ENCODE data around the gene ATG14.
"Not testable (repeated sequence)": the region's sequence is repeated elsewhere in the genome, so short reads cannot be mapped to it uniquely, and the experiment has no call there.

The ATG14 gene

DNA sequence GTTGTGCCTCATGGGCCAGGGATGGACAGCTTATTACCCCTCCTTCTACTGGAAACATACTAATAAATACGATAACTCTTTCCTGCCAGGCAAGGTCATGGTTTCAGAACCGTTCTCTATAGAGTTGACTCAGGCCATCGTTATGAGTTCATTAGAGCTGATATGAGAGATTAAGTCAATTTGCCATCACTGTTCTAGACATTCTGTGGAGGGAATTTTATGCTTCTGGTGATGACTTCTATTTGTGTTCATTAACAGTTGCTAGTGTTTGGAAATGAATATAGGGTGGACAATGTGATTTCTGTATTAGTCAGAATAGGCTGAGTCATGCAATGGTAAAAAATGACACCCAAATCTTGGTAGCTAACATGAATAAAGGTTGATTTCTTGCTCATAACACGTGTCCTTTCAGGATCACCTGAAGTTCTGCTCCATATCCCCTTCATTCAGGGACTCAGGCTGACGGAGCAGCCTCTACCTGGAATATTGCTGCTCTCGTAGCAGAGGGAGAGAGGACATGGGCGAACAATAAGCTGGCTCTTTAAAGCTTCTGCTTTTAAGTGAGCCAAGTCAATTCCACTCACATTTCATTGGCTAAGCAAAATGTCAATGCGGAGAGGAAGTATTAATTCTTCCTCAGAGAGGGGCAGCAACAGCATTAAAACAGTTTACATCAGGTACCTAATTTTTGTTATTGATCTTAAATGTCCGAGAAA lies 47.3 kb upstream of the ATG14 start:
- ChIA-PET CTCF (interaction anchor here (0.5 to 1.9 kb wide), 2 partner anchors 13 to 214 kb away, joined by 4 to 7 read pairs; no protein-coding TSS in a partner anchor), POLR2A (no interaction called here)
- TF ChIP-seq YY2 (tag by site-specific recombination; IDR thresholded peaks at IDR 0.05) = no peak
- TF ChIP-seq ZNF654 (tag by site-specific recombination; IDR thresholded peaks at IDR 0.05; ENCODE audit: low read depth) = no peak
- TF ChIP-seq SP2 (tag by site-specific recombination; IDR thresholded peaks at IDR 0.05) = no peak
- TF ChIP-seq IKZF3 (tag by site-specific recombination; IDR thresholded peaks at IDR 0.05) = no peak
- TF ChIP-seq ZNF560 (tag by site-specific recombination; IDR thresholded peaks at IDR 0.05; ENCODE audit: borderline replicate concordance) = no peak
- TF ChIP-seq, protein P1, sequence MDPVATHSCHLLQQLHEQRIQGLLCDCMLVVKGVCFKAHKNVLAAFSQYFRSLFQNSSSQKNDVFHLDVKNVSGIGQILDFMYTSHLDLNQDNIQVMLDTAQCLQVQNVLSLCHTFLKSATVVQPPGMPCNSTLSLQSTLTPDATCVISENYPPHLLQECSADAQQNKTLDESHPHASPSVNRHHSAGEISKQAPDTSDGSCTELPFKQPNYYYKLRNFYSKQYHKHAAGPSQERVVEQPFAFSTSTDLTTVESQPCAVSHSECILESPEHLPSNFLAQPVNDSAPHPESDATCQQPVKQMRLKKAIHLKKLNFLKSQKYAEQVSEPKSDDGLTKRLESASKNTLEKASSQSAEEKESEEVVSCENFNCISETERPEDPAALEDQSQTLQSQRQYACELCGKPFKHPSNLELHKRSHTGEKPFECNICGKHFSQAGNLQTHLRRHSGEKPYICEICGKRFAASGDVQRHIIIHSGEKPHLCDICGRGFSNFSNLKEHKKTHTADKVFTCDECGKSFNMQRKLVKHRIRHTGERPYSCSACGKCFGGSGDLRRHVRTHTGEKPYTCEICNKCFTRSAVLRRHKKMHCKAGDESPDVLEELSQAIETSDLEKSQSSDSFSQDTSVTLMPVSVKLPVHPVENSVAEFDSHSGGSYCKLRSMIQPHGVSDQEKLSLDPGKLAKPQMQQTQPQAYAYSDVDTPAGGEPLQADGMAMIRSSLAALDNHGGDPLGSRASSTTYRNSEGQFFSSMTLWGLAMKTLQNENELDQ (tag by site-specific recombination; IDR thresholded peaks at IDR 0.05; ENCODE audit: low read depth) = no peak
- no peak for TF ChIP-seq ZNF558 (tag by site-specific recombination; IDR thresholded peaks at IDR 0.05)
- TF ChIP-seq, protein P2, sequence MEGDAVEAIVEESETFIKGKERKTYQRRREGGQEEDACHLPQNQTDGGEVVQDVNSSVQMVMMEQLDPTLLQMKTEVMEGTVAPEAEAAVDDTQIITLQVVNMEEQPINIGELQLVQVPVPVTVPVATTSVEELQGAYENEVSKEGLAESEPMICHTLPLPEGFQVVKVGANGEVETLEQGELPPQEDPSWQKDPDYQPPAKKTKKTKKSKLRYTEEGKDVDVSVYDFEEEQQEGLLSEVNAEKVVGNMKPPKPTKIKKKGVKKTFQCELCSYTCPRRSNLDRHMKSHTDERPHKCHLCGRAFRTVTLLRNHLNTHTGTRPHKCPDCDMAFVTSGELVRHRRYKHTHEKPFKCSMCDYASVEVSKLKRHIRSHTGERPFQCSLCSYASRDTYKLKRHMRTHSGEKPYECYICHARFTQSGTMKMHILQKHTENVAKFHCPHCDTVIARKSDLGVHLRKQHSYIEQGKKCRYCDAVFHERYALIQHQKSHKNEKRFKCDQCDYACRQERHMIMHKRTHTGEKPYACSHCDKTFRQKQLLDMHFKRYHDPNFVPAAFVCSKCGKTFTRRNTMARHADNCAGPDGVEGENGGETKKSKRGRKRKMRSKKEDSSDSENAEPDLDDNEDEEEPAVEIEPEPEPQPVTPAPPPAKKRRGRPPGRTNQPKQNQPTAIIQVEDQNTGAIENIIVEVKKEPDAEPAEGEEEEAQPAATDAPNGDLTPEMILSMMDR (tag by site-specific recombination; IDR thresholded peaks at IDR 0.05) = no peak
- H3K9me3 ChIP-seq (ENCODE audit: control insufficient read depth, insufficient read depth, low read depth, low read length) = no peaks in the 10 kb centered on the region
- H3K36me3 ChIP-seq (ENCODE audit: control insufficient read depth in 2 of 2, insufficient read depth in 1 of 2, low read length in 2 of 2) = no peaks in the 10 kb centered on the region
- H3K4me1 ChIP-seq (ENCODE audit: control insufficient read depth, insufficient read depth, low read length) = peaks cover 9% of the 10 kb centered on the region
- no peak overlapping the region for H3K27ac ChIP-seq (ENCODE audit: extremely low read depth, low read depth, low read length)
- no peak overlapping the region for H3K4me3 ChIP-seq (ENCODE audit: low read depth, low read length)

DNA sequence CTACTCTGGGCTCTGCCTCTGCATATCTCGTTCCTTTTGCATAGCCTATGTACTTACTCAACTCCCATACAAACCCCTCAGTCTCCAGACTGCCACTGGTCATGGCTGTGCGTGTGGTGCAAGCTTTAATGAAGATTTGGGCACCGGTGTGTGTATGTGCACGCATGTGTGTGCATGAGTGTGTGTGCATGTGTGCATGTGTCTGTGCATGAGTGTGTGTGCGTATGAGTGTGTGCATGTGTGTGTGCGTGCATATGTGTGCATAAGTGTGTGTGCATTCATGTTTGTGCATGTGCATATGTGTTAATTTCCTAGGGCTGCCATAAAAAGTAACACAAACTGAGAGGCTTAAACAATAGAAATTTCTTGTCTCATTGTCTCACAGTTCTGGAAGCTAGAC lies 45.9 kb upstream of the ATG14 start:
- H3K36me3 ChIP-seq (ENCODE audit: control insufficient read depth in 2 of 2, insufficient read depth in 1 of 2, low read length in 2 of 2) = no peaks in the 10 kb centered on the region
- TF ChIP-seq ZNF114 (tag by site-specific recombination; IDR thresholded peaks at IDR 0.05) = no peak
- TF ChIP-seq, protein P3, sequence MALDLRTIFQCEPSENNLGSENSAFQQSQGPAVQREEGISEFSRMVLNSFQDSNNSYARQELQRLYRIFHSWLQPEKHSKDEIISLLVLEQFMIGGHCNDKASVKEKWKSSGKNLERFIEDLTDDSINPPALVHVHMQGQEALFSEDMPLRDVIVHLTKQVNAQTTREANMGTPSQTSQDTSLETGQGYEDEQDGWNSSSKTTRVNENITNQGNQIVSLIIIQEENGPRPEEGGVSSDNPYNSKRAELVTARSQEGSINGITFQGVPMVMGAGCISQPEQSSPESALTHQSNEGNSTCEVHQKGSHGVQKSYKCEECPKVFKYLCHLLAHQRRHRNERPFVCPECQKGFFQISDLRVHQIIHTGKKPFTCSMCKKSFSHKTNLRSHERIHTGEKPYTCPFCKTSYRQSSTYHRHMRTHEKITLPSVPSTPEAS (tag by site-specific recombination; IDR thresholded peaks at IDR 0.05) = peak; percentile 93
- H3K4me3 ChIP-seq (ENCODE audit: low read depth, low read length) = no peak overlapping the region
- POLR2A ChIA-PET = no interaction called here
- H3K4me1 ChIP-seq (ENCODE audit: control insufficient read depth, insufficient read depth, low read length) = peaks cover 9% of the 10 kb centered on the region
- no peaks in the 10 kb centered on the region for H3K9me3 ChIP-seq (ENCODE audit: control insufficient read depth, insufficient read depth, low read depth, low read length)
- no peak overlapping the region for H3K27ac ChIP-seq (ENCODE audit: extremely low read depth, low read depth, low read length)
- CTCF ChIA-PET = interaction anchor here (0.6 kb wide), 1 partner anchor 274 kb away, joined by 3 read pairs; no protein-coding TSS in a partner anchor

DNA sequence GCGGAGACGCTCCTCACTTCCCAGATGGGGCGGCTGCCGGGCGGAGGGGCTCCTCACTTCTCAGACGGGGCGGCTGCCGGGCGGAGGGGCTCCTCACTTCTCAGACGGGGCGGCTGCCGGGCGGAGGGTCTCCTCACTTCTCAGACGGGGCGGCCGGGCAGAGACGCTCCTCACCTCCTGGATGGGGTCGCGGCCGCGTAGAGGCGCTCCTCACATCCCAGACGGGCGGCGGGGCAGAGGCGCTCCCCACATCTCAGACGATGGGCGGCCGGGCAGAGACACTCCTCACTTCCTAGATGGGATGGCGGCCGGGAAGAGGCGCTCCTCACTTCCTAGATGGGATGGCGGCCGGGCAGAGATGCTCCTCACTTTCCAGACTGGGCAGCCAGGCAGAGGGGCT lies 44.8 kb upstream of the ATG14 start:
- H3K4me3 ChIP-seq (ENCODE audit: low read depth, low read length); H3K36me3 ChIP-seq (ENCODE audit: control insufficient read depth in 2 of 2, insufficient read depth in 1 of 2, low read length in 2 of 2); POLR2A ChIA-PET; CTCF ChIA-PET; H3K4me1 ChIP-seq (ENCODE audit: control insufficient read depth, insufficient read depth, low read length); H3K27ac ChIP-seq (ENCODE audit: extremely low read depth, low read depth, low read length); H3K9me3 ChIP-seq (ENCODE audit: control insufficient read depth, insufficient read depth, low read depth, low read length): not testable (repeated sequence)

DNA sequence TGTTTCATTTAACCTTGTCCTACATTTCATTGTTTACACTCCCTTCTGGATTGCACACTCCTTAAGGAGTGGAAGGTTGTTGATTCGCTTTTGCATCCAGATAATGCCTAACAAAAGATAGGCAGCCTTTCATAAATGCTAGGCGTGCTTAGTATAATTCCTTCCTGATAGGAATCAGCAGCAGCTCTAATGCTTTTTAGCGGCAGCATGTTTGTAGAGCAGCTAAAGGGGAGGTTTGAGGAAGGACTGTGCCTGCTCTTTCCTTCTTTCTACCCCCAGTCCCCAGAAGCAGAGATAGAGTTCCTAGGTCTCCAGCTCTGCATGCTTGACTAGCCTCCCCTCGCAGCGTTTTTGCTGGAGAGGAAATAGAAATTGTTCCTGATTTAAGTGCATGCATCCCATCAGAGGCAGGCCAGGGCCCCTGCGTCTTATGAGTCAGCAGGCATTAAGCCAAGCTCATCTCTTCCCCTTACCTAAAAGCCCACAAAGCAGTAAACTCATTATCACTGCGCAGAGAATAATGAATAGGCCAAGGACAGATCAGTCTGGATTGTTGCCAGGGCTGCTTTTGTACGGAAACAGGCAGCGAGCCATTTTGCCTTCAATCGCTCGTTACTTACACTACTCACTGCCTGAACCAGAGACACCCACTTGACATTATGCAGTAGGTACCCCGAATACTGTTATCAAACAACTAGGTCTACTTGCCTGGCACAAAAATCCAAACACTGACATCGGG lies 42.8 kb upstream of the ATG14 start:
- Histone ChIP-seq H3K4me1 (ENCODE audit: control insufficient read depth, insufficient read depth, low read length) (peaks cover 12% of the 10 kb centered on the region), H3K36me3 (ENCODE audit: control insufficient read depth in 2 of 2, insufficient read depth in 1 of 2, low read length in 2 of 2) (no peaks in the 10 kb centered on the region), H3K9me3 (ENCODE audit: control insufficient read depth, insufficient read depth, low read depth, low read length) (no peaks in the 10 kb centered on the region), H3K27ac (ENCODE audit: extremely low read depth, low read depth, low read length) (peak overlapping the region; percentile 84), H3K4me3 (ENCODE audit: low read depth, low read length) (no peak overlapping the region)
- CTCF ChIA-PET = interaction anchor here (0.5 to 2.1 kb wide), 4 partner anchors 8 to 403 kb away, joined by 3 to 15 read pairs (median 4); no protein-coding TSS in a partner anchor
- POLR2A ChIA-PET = interaction anchor here (1.0 to 1.2 kb wide), 2 partner anchors 60 to 127 kb away, joined by 3 read pairs; no protein-coding TSS in a partner anchor
- TF ChIP-seq ZNF133 (tag by site-specific recombination; IDR thresholded peaks at IDR 0.05) = no peak
- TF ChIP-seq, protein P4, sequence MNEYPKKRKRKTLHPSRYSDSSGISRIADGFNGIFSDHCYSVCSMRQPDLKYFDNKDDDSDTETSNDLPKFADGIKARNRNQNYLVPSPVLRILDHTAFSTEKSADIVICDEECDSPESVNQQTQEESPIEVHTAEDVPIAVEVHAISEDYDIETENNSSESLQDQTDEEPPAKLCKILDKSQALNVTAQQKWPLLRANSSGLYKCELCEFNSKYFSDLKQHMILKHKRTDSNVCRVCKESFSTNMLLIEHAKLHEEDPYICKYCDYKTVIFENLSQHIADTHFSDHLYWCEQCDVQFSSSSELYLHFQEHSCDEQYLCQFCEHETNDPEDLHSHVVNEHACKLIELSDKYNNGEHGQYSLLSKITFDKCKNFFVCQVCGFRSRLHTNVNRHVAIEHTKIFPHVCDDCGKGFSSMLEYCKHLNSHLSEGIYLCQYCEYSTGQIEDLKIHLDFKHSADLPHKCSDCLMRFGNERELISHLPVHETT (tag by site-specific recombination; IDR thresholded peaks at IDR 0.05) = peak; percentile 50; the same call in 1 of the 2 replicates
- TF ChIP-seq, protein P5, sequence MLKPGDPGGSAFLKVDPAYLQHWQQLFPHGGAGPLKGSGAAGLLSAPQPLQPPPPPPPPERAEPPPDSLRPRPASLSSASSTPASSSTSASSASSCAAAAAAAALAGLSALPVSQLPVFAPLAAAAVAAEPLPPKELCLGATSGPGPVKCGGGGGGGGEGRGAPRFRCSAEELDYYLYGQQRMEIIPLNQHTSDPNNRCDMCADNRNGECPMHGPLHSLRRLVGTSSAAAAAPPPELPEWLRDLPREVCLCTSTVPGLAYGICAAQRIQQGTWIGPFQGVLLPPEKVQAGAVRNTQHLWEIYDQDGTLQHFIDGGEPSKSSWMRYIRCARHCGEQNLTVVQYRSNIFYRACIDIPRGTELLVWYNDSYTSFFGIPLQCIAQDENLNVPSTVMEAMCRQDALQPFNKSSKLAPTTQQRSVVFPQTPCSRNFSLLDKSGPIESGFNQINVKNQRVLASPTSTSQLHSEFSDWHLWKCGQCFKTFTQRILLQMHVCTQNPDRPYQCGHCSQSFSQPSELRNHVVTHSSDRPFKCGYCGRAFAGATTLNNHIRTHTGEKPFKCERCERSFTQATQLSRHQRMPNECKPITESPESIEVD (tag by site-specific recombination; IDR thresholded peaks at IDR 0.05) = peak; percentile 74
- TF ChIP-seq ZNF843 (tag by site-specific recombination; IDR thresholded peaks at IDR 0.05) = peak; percentile 61
- no peak for TF ChIP-seq BCL11B (tag by site-specific recombination; IDR thresholded peaks at IDR 0.05; ENCODE audit: low read depth)
- TF ChIP-seq WT1 (tag by site-specific recombination; IDR thresholded peaks at IDR 0.05) = peak; percentile 78
- TF ChIP-seq ZNF366 (tag by site-specific recombination; conservative IDR thresholded peaks at IDR 0.05) = peak; percentile 82
